22Rv1 (cell line): ENCODE measurements around the gene PLIN5.
A peak's percentile ranks its signal among the peaks of the same experiment; 100 is the strongest.

Experiments used
- H3K27ac ChIP-seq: fragments of 450-650 bp; 2 replicates; pipeline ENCODE4 v1.5.1; 2017
- ZFX ChIP-seq: fragments of 450-650 bp; IDR thresholded peaks from 2 replicates; pipeline ENCODE4 v1.6.1; 2017; ENCODE audit warnings: antibody characterized with exemption, borderline replicate concordance
- TF ChIP-seq, protein P1 (sequence below): fragments of 450-650 bp; IDR thresholded peaks from 2 replicates; pipeline ENCODE4 v1.5.1; 2017; ENCODE audit warnings: mild to moderate bottlenecking

The PLIN5 gene

DNA sequence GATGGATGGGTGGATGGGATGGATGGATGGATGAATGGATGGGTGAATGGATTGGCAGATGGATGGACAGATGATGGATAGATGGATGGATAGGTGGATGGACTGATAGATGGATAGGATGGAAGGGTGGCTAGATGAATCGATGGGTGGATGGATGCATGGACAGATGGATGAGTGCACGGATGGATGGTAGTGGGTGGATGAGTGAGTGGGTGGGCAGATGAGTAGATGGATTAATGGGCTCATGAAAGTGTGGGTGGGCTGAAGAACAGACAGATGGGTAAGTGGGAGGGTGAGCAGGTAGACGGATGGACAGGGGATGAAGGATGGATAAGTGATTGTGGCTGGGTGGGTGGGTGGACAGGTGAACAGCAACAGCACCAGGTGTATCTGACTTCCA is 18.8 kb upstream of the PLIN5 start:
- TF ChIP-seq, protein P1, sequence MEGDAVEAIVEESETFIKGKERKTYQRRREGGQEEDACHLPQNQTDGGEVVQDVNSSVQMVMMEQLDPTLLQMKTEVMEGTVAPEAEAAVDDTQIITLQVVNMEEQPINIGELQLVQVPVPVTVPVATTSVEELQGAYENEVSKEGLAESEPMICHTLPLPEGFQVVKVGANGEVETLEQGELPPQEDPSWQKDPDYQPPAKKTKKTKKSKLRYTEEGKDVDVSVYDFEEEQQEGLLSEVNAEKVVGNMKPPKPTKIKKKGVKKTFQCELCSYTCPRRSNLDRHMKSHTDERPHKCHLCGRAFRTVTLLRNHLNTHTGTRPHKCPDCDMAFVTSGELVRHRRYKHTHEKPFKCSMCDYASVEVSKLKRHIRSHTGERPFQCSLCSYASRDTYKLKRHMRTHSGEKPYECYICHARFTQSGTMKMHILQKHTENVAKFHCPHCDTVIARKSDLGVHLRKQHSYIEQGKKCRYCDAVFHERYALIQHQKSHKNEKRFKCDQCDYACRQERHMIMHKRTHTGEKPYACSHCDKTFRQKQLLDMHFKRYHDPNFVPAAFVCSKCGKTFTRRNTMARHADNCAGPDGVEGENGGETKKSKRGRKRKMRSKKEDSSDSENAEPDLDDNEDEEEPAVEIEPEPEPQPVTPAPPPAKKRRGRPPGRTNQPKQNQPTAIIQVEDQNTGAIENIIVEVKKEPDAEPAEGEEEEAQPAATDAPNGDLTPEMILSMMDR = no peak
- TF ChIP-seq ZFX = no peak
- no peak overlapping the region for H3K27ac ChIP-seq

DNA sequence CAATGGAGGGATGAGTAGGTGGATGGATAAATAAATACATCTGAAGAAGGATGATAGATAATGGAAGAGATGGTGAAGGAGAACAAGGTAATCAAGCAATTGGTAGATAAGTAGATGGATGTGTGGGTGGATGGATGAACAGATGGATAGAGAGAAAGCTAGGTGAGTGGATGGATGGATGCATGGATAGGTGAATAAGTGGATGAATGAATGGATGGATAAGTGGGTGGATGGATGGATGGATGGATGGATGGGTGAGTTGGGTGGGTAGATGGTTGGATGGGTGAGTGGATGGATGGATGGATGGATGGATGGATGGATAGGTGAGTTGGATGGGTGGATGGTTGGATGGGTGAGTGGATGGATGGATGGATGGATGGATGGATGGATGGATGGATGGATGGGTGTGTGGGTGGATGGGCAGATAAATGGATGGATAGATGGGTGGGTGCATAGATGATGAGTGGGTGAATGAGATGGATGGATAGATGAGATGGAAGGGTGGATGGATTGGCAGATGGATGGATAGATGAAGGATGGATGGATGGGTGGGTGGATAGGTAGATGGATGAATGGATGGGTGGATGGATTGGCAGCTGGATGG is 18.2 kb upstream of the PLIN5 start:
- TF ChIP-seq, protein P1 = no peak
- no peak for TF ChIP-seq ZFX
- no peak overlapping the region for H3K27ac ChIP-seq

DNA sequence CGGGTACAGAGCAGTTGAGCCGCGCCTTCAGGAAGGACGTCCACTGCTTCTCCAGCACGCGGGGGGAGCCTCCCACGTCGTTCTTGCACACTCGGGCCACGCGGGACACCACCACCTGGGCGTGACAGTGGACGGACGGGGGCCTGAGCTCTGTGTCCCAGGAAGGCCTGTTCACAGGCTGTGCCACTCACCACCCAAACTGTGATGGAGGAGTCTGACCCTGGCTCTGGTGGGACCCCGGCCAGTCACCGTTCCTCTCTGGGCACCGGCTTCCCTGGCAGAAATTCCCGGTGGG is 17.4 kb upstream of the PLIN5 start:
- TF ChIP-seq, protein P1 = no peak
- no peak for TF ChIP-seq ZFX
- H3K27ac ChIP-seq = no peak overlapping the region

DNA sequence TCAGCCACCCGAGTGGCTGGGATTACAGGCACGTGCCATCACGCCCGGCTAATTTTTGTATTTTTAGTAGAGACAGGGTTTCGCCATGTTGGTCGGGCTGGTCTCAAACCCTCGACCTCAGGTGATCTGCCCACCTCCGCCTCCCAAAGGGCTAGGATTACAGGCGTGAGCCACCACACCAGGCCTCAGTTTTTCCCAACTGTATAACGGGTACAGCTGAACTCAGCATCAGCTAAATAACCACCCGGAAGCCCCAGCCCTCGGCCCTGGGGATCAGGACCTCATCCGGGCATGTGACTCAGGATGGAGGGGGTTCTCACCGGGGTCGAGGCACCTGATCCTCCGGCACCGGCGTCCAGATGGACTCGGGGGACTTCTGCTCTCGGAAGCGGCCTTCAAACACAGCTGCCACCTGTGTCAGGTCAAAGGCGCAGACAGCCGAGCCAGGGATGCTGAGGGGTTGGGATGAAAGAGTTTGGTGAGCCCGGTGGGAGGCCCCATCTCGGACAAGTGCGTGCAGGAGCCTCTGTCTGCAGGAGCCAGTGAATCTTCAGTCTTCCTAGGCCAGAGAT is 15.5 kb upstream of the PLIN5 start:
- H3K27ac ChIP-seq = no peak overlapping the region
- TF ChIP-seq ZFX = no peak
- TF ChIP-seq, protein P1 = no peak

DNA sequence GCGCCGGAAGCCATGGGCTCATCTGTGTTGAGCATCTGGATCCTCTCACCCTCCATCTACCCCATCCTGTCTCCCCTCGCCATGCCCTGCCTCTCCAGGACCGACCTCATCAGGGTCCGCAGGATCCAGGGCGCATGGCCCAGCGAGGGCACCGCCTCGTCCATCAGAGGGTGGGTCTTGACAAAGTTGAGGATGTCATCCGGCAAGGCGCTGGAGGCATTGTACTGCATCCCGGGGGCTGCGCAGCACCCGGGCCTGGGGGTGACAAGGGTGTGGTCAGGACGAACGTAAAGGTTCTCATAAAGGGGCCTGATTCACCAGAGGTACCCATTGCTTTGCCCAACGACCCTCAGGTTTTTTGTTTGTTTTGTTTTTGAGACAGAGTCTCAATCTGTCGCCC is 15.0 kb upstream of the PLIN5 start:
- no peak for TF ChIP-seq ZFX
- TF ChIP-seq, protein P1 = no peak
- H3K27ac ChIP-seq = no peak overlapping the region

DNA sequence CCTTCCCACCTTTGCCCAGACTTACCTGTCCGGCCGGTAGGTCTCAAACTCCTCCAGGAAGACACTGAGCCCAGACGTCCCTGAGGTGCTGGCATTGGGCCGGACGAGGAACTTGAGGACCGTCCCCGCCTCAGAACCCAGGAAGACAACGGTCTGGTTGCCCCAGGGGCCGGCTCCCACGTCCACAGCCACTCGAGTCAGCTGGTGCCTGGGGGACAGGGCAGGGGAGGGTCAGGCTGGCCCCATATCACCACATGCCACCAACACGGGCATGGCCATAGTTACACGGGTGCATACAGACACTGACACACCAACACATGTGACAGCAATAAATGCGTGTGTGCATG is 13.2 kb upstream of the PLIN5 start:
- TF ChIP-seq ZFX = no peak
- TF ChIP-seq, protein P1 = no peak
- no peak overlapping the region for H3K27ac ChIP-seq

DNA sequence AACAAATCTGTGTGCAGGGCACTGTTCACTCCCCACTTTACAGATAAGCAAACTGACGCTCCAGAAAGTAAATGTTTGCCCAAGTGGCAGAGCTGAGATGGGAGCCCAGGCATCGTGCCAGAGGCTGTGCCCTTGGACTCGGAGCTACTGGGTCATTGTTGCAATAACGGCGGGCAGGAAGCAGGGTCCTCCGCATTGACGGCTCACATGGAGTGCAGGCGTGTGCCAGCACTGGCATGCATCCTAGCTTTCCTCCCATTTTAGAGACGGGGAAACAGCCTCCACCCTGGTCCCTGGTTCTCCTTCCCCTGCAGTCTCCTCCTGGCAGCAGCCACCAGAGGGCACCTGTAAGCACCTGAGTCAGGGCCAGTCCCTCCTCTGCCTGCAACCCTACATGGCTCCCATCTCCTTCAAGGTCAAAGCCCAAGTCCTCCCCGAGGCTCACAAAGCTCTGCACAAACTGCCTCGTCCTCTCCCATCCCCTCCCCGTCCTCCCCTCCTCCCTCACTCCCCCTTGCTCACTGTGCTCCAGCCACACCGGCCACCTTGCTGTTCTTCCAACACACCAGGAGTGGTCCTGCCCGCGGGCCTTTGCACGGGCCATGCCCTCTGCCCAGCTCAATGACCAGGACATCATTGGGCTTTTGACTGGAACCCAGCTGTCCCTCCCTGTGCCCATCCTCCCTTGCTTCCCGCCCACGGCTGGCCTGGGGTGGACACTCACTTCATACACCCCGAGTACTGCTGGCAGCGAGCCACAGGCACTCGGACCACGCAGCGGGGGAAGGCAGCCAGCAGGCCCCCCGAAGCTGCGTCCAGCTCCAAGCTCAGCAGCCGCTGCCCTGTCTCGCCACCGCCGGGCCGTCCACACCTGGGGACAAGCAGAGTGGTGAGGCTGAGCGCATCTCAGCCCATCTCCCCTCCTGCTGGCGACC is 12.5 kb upstream of the PLIN5 start:
- TF ChIP-seq ZFX = no peak
- TF ChIP-seq, protein P1 = peak; percentile 73
- no peak overlapping the region for H3K27ac ChIP-seq
